Ectodermal cell (in vitro differentiated cells): ENCODE results near the gene PLXNB1.

Source experiments
- H3K27ac ChIP-seq: 2 replicates; pipeline ENCODE4 v1.7.0; 2013; ENCODE audit warnings: mild to moderate bottlenecking, low read depth, low read length; ENCODE audit not compliant: insufficient read depth, poor library complexity, severe bottlenecking
- H3K27me3 ChIP-seq: 2 replicates; pipeline ENCODE4 v1.7.0; 2013; ENCODE audit warnings: mild to moderate bottlenecking, low read length; ENCODE audit not compliant: insufficient read depth, control insufficient read depth, poor library complexity, severe bottlenecking
- H3K36me3 ChIP-seq: one replicate; pipeline ENCODE4 v1.7.0; 2013; ENCODE audit warnings: low read length; ENCODE audit not compliant: control insufficient read depth, insufficient read depth
- H3K4me1 ChIP-seq: one replicate; pipeline ENCODE4 v1.7.0; 2013; ENCODE audit warnings: low read length; ENCODE audit not compliant: control insufficient read depth, insufficient read depth
- H3K4me3 ChIP-seq: 2 replicates; pipeline ENCODE4 v1.7.0; 2013; ENCODE audit warnings: low read depth, low read length, control low read depth; ENCODE audit not compliant: insufficient read depth
- H3K9me3 ChIP-seq: 2 replicates; pipeline ENCODE4 v1.7.0; 2013; ENCODE audit warnings: mild to moderate bottlenecking, low read length, moderate library complexity; ENCODE audit not compliant: control insufficient read depth
- WGBS, 2 experiments: methylation state at CpG; one replicate each; pipeline ENCODE4 v1.1.7; 2013; ENCODE audit warnings: missing lambda C conversion rate in 2 of 2; 5-methylcytosine and 5-hydroxymethylcytosine counted together

PLXNB1 gene

GRCh38 chr3:48367201-48367600, 62.7 kb downstream of the PLXNB1 start:
- Histone ChIP-seq H3K9me3 (no peaks in the 10 kb centered on the region), H3K27ac (no peak overlapping the region), H3K27me3 (no peaks in the 10 kb centered on the region), H3K4me3 (no peak overlapping the region), H3K36me3 (no peaks in the 10 kb centered on the region), H3K4me1 (peaks cover 5% of the 10 kb centered on the region)

GRCh38 chr3:48364840-48365239, 65.0 kb downstream of the PLXNB1 start:
- Histone ChIP-seq H3K4me3 (no peak overlapping the region), H3K4me1 (peaks cover 2% of the 10 kb centered on the region), H3K36me3 (no peaks in the 10 kb centered on the region), H3K27ac (no peak overlapping the region), H3K9me3 (no peaks in the 10 kb centered on the region), H3K27me3 (no peaks in the 10 kb centered on the region)
- 83 to 100% methylated on average over 1 of the region's 1 CpG for WGBS, 2 experiments

- Histone ChIP-seq H3K9me3 (no peaks in the 10 kb centered on the region), H3K4me1 (no peaks in the 10 kb centered on the region), H3K4me3 (no peak overlapping the region), H3K27ac (no peak overlapping the region), H3K36me3 (no peaks in the 10 kb centered on the region), H3K27me3 (no peaks in the 10 kb centered on the region)
Measured at GRCh38 chr3:48361928-48362327, 68.0 kb downstream of the PLXNB1 start.

GRCh38 chr3:48356419-48356818, 73.5 kb downstream of the PLXNB1 start:
- no peaks in the 10 kb centered on the region for H3K36me3 ChIP-seq
- 68 to 92% methylated on average over 1 of the region's 1 CpG for WGBS, 2 experiments

GRCh38 chr3:48353987-48354386, 75.9 kb downstream of the PLXNB1 start:
- no peaks in the 10 kb centered on the region for H3K4me1 ChIP-seq
- H3K36me3 ChIP-seq = no peaks in the 10 kb centered on the region
- 93 to 97% methylated on average over 2 to 4 of the region's 4 CpGs for WGBS, 2 experiments
- H3K9me3 ChIP-seq = no peaks in the 10 kb centered on the region
- H3K27ac ChIP-seq = no peak overlapping the region
- no peaks in the 10 kb centered on the region for H3K27me3 ChIP-seq
- no peak overlapping the region for H3K4me3 ChIP-seq

More at GRCh38 chr3:48356419-48356818, 73.5 kb downstream of the PLXNB1 start:
- Histone ChIP-seq H3K4me1 (no peaks in the 10 kb centered on the region), H3K27me3 (no peaks in the 10 kb centered on the region), H3K27ac (no peak overlapping the region), H3K4me3 (no peak overlapping the region), H3K9me3 (no peaks in the 10 kb centered on the region)
